H1 (cell line): Measurements from ENCODE around the gene PRSS53. TPM values are rescaled to one million over a fixed set of nuclear protein-coding genes. Genes with fewer than 3 reads are reported as not detected.
A peak's percentile ranks its signal among the peaks of the same experiment; 100 is the strongest.

Experiments
- BRCA1 ChIP-seq: IDR thresholded peaks from 2 replicates; pipeline ENCODE4 v1.6.1; 2012; ENCODE audit warnings: low read depth, low read length, improper control_type of control experiment
- EGR1 ChIP-seq: IDR thresholded peaks from 2 replicates; pipeline ENCODE4 v1.6.1; 2011; ENCODE audit warnings: low read depth, low read length, borderline replicate concordance
- FOSL1 ChIP-seq: IDR thresholded peaks from 2 replicates; pipeline ENCODE4 v1.6.1; 2011; ENCODE audit warnings: mild to moderate bottlenecking, low read depth, low read length, moderate library complexity; ENCODE audit not compliant: insufficient read depth
- KDM4A ChIP-seq: IDR thresholded peaks from one replicate; pipeline ENCODE4 v1.7.1; 2012; ENCODE audit warnings: low read depth, mild to moderate bottlenecking, moderate library complexity, low read length, inconsistent platforms; ENCODE audit not compliant: severe bottlenecking
- KDM5A ChIP-seq: fragments of 200-600 bp; IDR thresholded peaks from 2 replicates; pipeline ENCODE4 v1.7.1; 2012; ENCODE audit warnings: mild to moderate bottlenecking, low read length, inconsistent platforms, mixed read lengths
- MAX ChIP-seq: IDR thresholded peaks from 2 replicates; pipeline ENCODE4 v1.6.1; 2012; ENCODE audit warnings: inconsistent platforms
- NRF1 ChIP-seq: IDR thresholded peaks from 2 replicates; pipeline ENCODE4 v1.6.1; 2011; ENCODE audit warnings: mild to moderate bottlenecking, low read depth, low read length, improper control_type of control experiment
- POLR2AphosphoS5 ChIP-seq: IDR thresholded peaks from 2 replicates; pipeline ENCODE4 v1.6.1; 2011; ENCODE audit warnings: low read depth, low read length
- SAP30 ChIP-seq: fragments of 300-600 bp; sonication (generic); IDR thresholded peaks from 2 replicates; pipeline ENCODE4 v1.7.1; 2012; ENCODE audit warnings: low read length, moderate library complexity, mild to moderate bottlenecking, inconsistent platforms; ENCODE audit not compliant: insufficient read depth, insufficient replicate concordance
- SIN3A ChIP-seq, 2 experiments: IDR thresholded peaks in 1 of 2; conservative IDR thresholded peaks in 1 of 2; 2 replicates each; pipeline ENCODE4 v1.6.1; 2011 to 2012; ENCODE audit warnings: low read length in 2 of 2, improper control_type of control experiment in 1 of 2, low read depth in 1 of 2, mild to moderate bottlenecking in 1 of 2
- SUZ12 ChIP-seq: fragments of 200-600 bp; sonication (generic); IDR thresholded peaks from 2 replicates; pipeline ENCODE4 v1.6.1; 2012; ENCODE audit warnings: mild to moderate bottlenecking, inconsistent platforms, low read length, moderate library complexity, mixed read lengths
- TBP ChIP-seq: IDR thresholded peaks from 2 replicates; pipeline ENCODE4 v1.6.1; 2011; ENCODE audit warnings: low read depth, low read length, improper control_type of control experiment
- USF2 ChIP-seq: IDR thresholded peaks from 2 replicates; pipeline ENCODE4 v1.6.1; 2011; ENCODE audit warnings: low read length, improper control_type of control experiment
- polyA plus RNA-seq, 7 experiments: library from polyadenylated mRNA; depleted of rRNA in 3 of 7; stranded (reverse) in 5 of 7; unstranded in 2 of 7; fragments of >200 nt in 5 of 7; fragments of 200-250 nt in 2 of 7; gene quantifications; 1 replicate in 5 of 7; 2 replicates in 1 of 7; 4 replicates in 1 of 7; pipeline versions ENCODE4 v1.2.1 to v1.2.3, GENCODE V29; 2011 to 2013; ENCODE audit warnings: missing spikeins in 2 of 7, mixed read lengths in 2 of 7
- total RNA-seq: library from RNA; stranded (reverse); fragmentation: NEBNext Ultra II Directional; extraction: Animal tissue kit (Norgen Biotek cat#: 25700); gene quantifications from 2 replicates; pipeline ENCODE4 v1.2.1, GENCODE V29; 2021

The PRSS53 gene
- total and polyA plus RNA-seq, 2 of the 8 experiments (the other 6 are each of a cell fraction or from before 2014, with no cell fraction given), result 1.7 to 2.6 TPM

DNA sequence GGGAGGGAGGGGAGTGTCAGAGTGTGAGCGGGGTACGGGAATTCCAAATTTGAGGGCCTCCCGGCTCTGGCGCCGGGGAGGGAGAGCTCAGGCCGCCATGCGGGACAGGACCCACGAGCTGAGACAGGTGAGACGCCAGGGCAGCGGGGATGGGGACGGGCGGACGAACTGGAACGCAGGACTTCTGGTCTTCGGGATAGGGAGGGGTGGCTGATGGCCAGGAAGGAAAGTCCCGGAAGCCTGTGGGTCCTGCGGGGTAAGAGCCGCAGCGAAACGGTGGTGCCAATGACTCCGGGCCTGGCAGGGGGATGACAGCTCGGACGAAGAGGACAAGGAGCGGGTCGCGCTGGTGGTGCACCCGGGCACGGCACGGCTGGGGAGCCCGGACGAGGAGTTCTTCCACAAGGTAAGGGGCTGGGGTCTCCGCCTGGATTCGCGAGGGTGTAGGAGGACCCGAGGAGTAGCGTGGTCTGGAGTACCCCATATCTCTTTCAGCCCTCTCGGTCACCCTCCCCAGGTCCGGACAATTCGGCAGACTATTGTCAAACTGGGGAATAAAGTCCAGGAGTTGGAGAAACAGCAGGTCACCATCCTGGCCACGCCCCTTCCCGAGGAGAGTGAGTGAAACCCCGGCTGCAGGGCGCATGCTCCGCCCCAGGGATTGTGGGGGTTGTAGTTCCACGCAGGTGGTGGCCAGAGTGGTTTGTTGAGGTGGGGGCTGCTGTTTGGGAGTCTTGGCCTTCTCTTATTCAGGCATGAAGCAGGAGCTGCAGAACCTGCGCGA is 54.8 kb downstream of the PRSS53 start (continued):
- no peak for TF ChIP-seq USF2
- no peak for TF ChIP-seq FOSL1
- no peak for TF ChIP-seq POLR2AphosphoS5
- no peak for TF ChIP-seq TBP
- TF ChIP-seq KDM5A, result no peak
- TF ChIP-seq SIN3A (conservative IDR thresholded peaks at IDR 0.05 in 1 of 2, IDR thresholded peaks at IDR 0.05 in 1 of 2; ENCODE audit: low read depth in 1 of 2, low read length in 2 of 2), result peak; percentile 69 to 90; a peak in 2 of 4 replicates
- peak; percentile 88 for TF ChIP-seq NRF1
- no peak for TF ChIP-seq BRCA1
- peak; percentile 56 for TF ChIP-seq KDM4A
- no peak for TF ChIP-seq SUZ12
- TF ChIP-seq MAX, result peak; percentile 78
- peak; percentile 30 for TF ChIP-seq SAP30
- TF ChIP-seq EGR1, result no peak
- TF ChIP-seq, all 59 proteins: peak for 9

Other genes starting within 250 kb of the PRSS53 start
- gene BCL7C, start 194.9 kb downstream of the PRSS53 start, total RNA-seq, result 16.5 and 17.2 TPM in 2 replicates
- gene BCL7C, start 194.9 kb downstream of the PRSS53 start, polyA plus RNA-seq (2011; rRNA removed), result 8.6 and 10.9 TPM in 2 replicates
- 0.77 and 0.97 TPM in 2 replicates for gene CTF1, start 192.3 kb downstream of the PRSS53 start, total RNA-seq
- gene CTF1, start 192.3 kb downstream of the PRSS53 start, polyA plus RNA-seq (2011; rRNA removed), result 3.4 and 5.0 TPM in 2 replicates
- gene FBXL19, start 165.4 kb downstream of the PRSS53 start, total RNA-seq, result 72.2 and 74.8 TPM in 2 replicates
- gene FBXL19, start 165.4 kb downstream of the PRSS53 start, polyA plus RNA-seq (2011; rRNA removed), result 47.2 and 77.3 TPM in 2 replicates
- gene ORAI3, start 139.9 kb downstream of the PRSS53 start, total RNA-seq, result 8.7 and 10.0 TPM in 2 replicates
- 24.5 and 26.8 TPM in 2 replicates for gene ORAI3, start 139.9 kb downstream of the PRSS53 start, polyA plus RNA-seq (2011; rRNA removed)
- gene SETD1A, start 131.2 kb downstream of the PRSS53 start, total RNA-seq, result 29.0 and 29.6 TPM in 2 replicates
- gene SETD1A, start 131.2 kb downstream of the PRSS53 start, polyA plus RNA-seq (2011; rRNA removed), result 4.8 and 8.3 TPM in 2 replicates
- gene HSD3B7, start 103.7 kb downstream of the PRSS53 start, total RNA-seq, result 2.9 and 3.1 TPM in 2 replicates
- 6.6 and 9.8 TPM in 2 replicates for gene HSD3B7, start 103.7 kb downstream of the PRSS53 start, polyA plus RNA-seq (2011; rRNA removed)
- gene STX1B, start 78.3 kb downstream of the PRSS53 start, total RNA-seq, result 18.0 and 20.2 TPM in 2 replicates
- 8.9 and 14.6 TPM in 2 replicates for gene STX1B, start 78.3 kb downstream of the PRSS53 start, polyA plus RNA-seq (2011; rRNA removed)
- gene STX4, start 55.4 kb downstream of the PRSS53 start, total RNA-seq, result 32.3 and 39.2 TPM in 2 replicates
- 25.8 and 32.1 TPM in 2 replicates for gene STX4, start 55.4 kb downstream of the PRSS53 start, polyA plus RNA-seq (2011; rRNA removed)
- 13.6 and 14.0 TPM in 2 replicates for gene ZNF668, start 14.7 kb downstream of the PRSS53 start, total RNA-seq
- 14.3 and 18.8 TPM in 2 replicates for gene ZNF668, start 14.7 kb downstream of the PRSS53 start, polyA plus RNA-seq (2011; rRNA removed)
- 25.0 TPM in 2 replicates for gene ZNF646, start 14.5 kb downstream of the PRSS53 start, total RNA-seq
- 6.5 and 9.9 TPM in 2 replicates for gene ZNF646, start 14.5 kb downstream of the PRSS53 start, polyA plus RNA-seq (2011; rRNA removed)
- gene VKORC1, start 5.9 kb upstream of the PRSS53 start, total RNA-seq, result 83.3 and 84.1 TPM in 2 replicates
- 483 and 512 TPM in 2 replicates for gene VKORC1, start 5.9 kb upstream of the PRSS53 start, polyA plus RNA-seq (2011; rRNA removed)
- 49.6 and 51.5 TPM in 2 replicates for gene BCKDK, start 19.4 kb upstream of the PRSS53 start, total RNA-seq
- gene BCKDK, start 19.4 kb upstream of the PRSS53 start, polyA plus RNA-seq (2011; rRNA removed), result 77.1 and 97.1 TPM in 2 replicates
- gene KAT8, start 28.7 kb upstream of the PRSS53 start, total RNA-seq, result 61.6 and 68.7 TPM in 2 replicates
- gene KAT8, start 28.7 kb upstream of the PRSS53 start, polyA plus RNA-seq (2011; rRNA removed), result 52.6 and 60.8 TPM in 2 replicates
- 86.1 and 87.7 TPM in 2 replicates for gene PRSS8, start 46.8 kb upstream of the PRSS53 start, total RNA-seq
- 273 and 321 TPM in 2 replicates for gene PRSS8, start 46.8 kb upstream of the PRSS53 start, polyA plus RNA-seq (2011; rRNA removed)
- gene PRSS36, start 61.1 kb upstream of the PRSS53 start, total RNA-seq, result 1.3 TPM in 2 replicates
- gene PRSS36, start 61.1 kb upstream of the PRSS53 start, polyA plus RNA-seq (2011; rRNA removed), result 1.9 and 3.1 TPM in 2 replicates
- 685 and 686 TPM in 2 replicates for gene FUS, start 91.2 kb upstream of the PRSS53 start, total RNA-seq
- 484 and 491 TPM in 2 replicates for gene FUS, start 91.2 kb upstream of the PRSS53 start, polyA plus RNA-seq (2011; rRNA removed)
- gene PYCARD, start 113.8 kb upstream of the PRSS53 start, total RNA-seq, result 29.9 and 32.2 TPM in 2 replicates
- 77.9 and 87.0 TPM in 2 replicates for gene PYCARD, start 113.8 kb upstream of the PRSS53 start, polyA plus RNA-seq (2011; rRNA removed)
- 1.3 and 2.1 TPM in 2 replicates for gene TRIM72, start 125.2 kb upstream of the PRSS53 start, total RNA-seq
- gene TRIM72, start 125.2 kb upstream of the PRSS53 start, polyA plus RNA-seq (2011; rRNA removed), result 0.57 and 0.97 TPM in 2 replicates
- 3.0 and 3.5 TPM in 2 replicates for gene PYDC1, start 128.2 kb upstream of the PRSS53 start, total RNA-seq
- gene PYDC1, start 128.2 kb upstream of the PRSS53 start, polyA plus RNA-seq (2011; rRNA removed), result 5.9 and 11.1 TPM in 2 replicates
- 0.22 and 0.44 TPM in 2 replicates for gene ITGAM, start 171.0 kb upstream of the PRSS53 start, total RNA-seq
- gene ITGAM, start 171.0 kb upstream of the PRSS53 start, polyA plus RNA-seq (2011; rRNA removed), result 2.0 and 2.9 TPM in 2 replicates